Activated B cell treated with CpG ODN at 0.5 μM for 24 hours (primary cell): Measurements from ENCODE around the gene TLR8. TPM values are rescaled to one million over a fixed set of nuclear protein-coding genes. Genes with fewer than 3 reads are reported as not detected.

Source experiments
- ATAC-seq: fragments of 200-7000 bp; cut with Tn5 transposase; one replicate; pipeline ENCODE4 v1.10.0; 2021; ENCODE audit warnings: low read depth, mild to moderate bottlenecking, moderate library complexity
- CTCF ChIA-PET: fragments of 350-600 bp; sonication (Branson Sonifier 250); formaldehyde crosslinking; loops from one replicate; lab custom pipeline; 2021; ENCODE audit warnings: antibody characterized with exemption; lab: Charles Lee
- POLR2A ChIA-PET: fragments of 350-600 bp; sonication (Branson Sonifier 250); formaldehyde crosslinking; loops from one replicate; lab custom pipeline; 2021; ENCODE audit warnings: antibody characterized with exemption; lab: Charles Lee
- DNase-seq: peaks from one replicate; pipeline ENCODE4 v3.0.0; 2022
- H3K27ac Mint-ChIP-seq: one replicate; pipeline ENCODE4 v1.8.0; 2020; ENCODE audit warnings: mixed read lengths
- H3K27me3 Mint-ChIP-seq: one replicate; pipeline ENCODE4 v1.8.0; 2021; ENCODE audit warnings: mixed read lengths
- H3K36me3 Mint-ChIP-seq: one replicate; pipeline ENCODE4 v1.8.0; 2021; ENCODE audit warnings: low read depth, mixed read lengths
- H3K4me1 Mint-ChIP-seq: one replicate; pipeline ENCODE4 v1.8.0; 2021; ENCODE audit warnings: mixed read lengths
- H3K4me3 Mint-ChIP-seq: one replicate; pipeline ENCODE4 v1.8.0; 2020; ENCODE audit warnings: mild to moderate bottlenecking, mixed read lengths
- H3K9me3 Mint-ChIP-seq: one replicate; pipeline ENCODE4 v1.8.0; 2020; ENCODE audit warnings: mixed read lengths
- intact Hi-C: fragments of 100-400 bp; cut with micrococcal nuclease; formaldehyde crosslinking; loops from one replicate; pipeline ENCODE4 v1.15.1; 2024
- total RNA-seq: library from RNA; stranded (reverse); gene quantifications from 2 replicates; pipeline ENCODE4 v1.2.3, GENCODE V29; 2022
- TF ChIP-seq, protein P1 (sequence below): fragments of 200-600 bp; IDR thresholded peaks from one replicate; pipeline ENCODE4 v1.8.0; 2022; ENCODE audit warnings: antibody characterized with exemption, mild to moderate bottlenecking

TLR8 gene
- total RNA-seq, 1 donor from 2014 or later, result 0.22 TPM

- DNase-seq, result peak; percentile 21
- intact Hi-C loops, result loop anchor here (1.0 to 10.0 kb wide), 5 partner anchors 28 to 810 kb away; no protein-coding TSS in a partner anchor
- H3K36me3 Mint-ChIP-seq, result peaks cover 4% of the 10 kb centered on the region
- TF ChIP-seq, protein P1, sequence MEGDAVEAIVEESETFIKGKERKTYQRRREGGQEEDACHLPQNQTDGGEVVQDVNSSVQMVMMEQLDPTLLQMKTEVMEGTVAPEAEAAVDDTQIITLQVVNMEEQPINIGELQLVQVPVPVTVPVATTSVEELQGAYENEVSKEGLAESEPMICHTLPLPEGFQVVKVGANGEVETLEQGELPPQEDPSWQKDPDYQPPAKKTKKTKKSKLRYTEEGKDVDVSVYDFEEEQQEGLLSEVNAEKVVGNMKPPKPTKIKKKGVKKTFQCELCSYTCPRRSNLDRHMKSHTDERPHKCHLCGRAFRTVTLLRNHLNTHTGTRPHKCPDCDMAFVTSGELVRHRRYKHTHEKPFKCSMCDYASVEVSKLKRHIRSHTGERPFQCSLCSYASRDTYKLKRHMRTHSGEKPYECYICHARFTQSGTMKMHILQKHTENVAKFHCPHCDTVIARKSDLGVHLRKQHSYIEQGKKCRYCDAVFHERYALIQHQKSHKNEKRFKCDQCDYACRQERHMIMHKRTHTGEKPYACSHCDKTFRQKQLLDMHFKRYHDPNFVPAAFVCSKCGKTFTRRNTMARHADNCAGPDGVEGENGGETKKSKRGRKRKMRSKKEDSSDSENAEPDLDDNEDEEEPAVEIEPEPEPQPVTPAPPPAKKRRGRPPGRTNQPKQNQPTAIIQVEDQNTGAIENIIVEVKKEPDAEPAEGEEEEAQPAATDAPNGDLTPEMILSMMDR, result no peak
- peaks cover 52% of the 10 kb centered on the region for H3K4me1 Mint-ChIP-seq
- ChIA-PET CTCF (interaction anchor here (0.7 to 7.5 kb wide), 5 partner anchors 39 to 1048 kb away, joined by 3 to 67 read pairs (median 6); no protein-coding TSS in a partner anchor), POLR2A (interaction anchor here (0.5 kb wide), 1 partner anchor 80 kb away, joined by 9 read pairs; no protein-coding TSS in a partner anchor)
- H3K27ac Mint-ChIP-seq, result peak overlapping the region; percentile 41
- no peaks in the 10 kb centered on the region for H3K27me3 Mint-ChIP-seq
- ATAC-seq, result peak; percentile 58
- no peaks in the 10 kb centered on the region for H3K9me3 Mint-ChIP-seq
- peak overlapping the region; percentile 41 for H3K4me3 Mint-ChIP-seq
Observed at GRCh38 chrX:12894074-12895030, 12.1 kb upstream of the TLR8 start.

- no peak overlapping the region for H3K4me3 Mint-ChIP-seq
- no peaks in the 10 kb centered on the region for H3K27me3 Mint-ChIP-seq
- no peaks in the 10 kb centered on the region for H3K36me3 Mint-ChIP-seq
- ChIA-PET CTCF (interaction anchor here (7.5 kb wide), 1 partner anchor 81 kb away, joined by 67 read pairs; no protein-coding TSS in a partner anchor), POLR2A (interaction anchor here (0.6 kb wide), 1 partner anchor 72 kb away, joined by 7 read pairs; no protein-coding TSS in a partner anchor)
- DNase-seq (no peak), ATAC-seq (no peak)
- intact Hi-C loops, result loop anchor here (10.0 kb wide), 1 partner anchor 811 kb away; no protein-coding TSS in a partner anchor
- H3K9me3 Mint-ChIP-seq, result no peaks in the 10 kb centered on the region
- H3K27ac Mint-ChIP-seq, result no peak overlapping the region
- TF ChIP-seq, protein P1, result no peak
- H3K4me1 Mint-ChIP-seq, result peaks cover 37% of the 10 kb centered on the region
Observed at GRCh38 chrX:12895866-12896265, 10.6 kb upstream of the TLR8 start.

DNA sequence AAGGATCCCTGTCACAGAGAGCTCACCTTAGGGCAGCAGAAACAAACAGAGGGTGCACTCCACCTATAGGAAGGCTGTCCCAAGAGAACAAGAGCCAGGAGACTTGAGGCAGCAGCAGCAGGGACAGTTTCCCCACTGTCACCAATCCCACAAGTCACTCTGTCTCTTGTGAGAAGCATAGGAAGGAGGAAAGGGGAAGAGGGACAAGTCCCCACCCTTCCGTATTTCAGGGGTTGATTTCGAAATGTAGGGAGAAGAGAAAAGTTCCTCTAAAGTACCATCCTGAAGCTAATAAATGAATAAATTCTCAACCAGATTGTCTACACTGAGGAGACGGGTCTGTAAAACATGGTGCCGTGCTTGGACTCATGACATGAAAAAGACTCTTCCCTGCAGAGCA, 9.5 kb upstream of the TLR8 start:
- TF ChIP-seq, protein P1, result no peak
- intact Hi-C loops, result loop anchor here (10.0 kb wide), 1 partner anchor 812 kb away; no protein-coding TSS in a partner anchor
- Mint-ChIP-seq H3K4me1 (peaks cover 30% of the 10 kb centered on the region), H3K4me3 (no peak overlapping the region), H3K9me3 (no peaks in the 10 kb centered on the region), H3K27ac (no peak overlapping the region), H3K27me3 (no peaks in the 10 kb centered on the region), H3K36me3 (no peaks in the 10 kb centered on the region)
- CTCF ChIA-PET, result interaction anchor here (7.5 kb wide), 1 partner anchor 82 kb away, joined by 67 read pairs; no protein-coding TSS in a partner anchor
- POLR2A ChIA-PET, result no interaction called here
- no peak for DNase-seq
- ATAC-seq, result no peak

DNA sequence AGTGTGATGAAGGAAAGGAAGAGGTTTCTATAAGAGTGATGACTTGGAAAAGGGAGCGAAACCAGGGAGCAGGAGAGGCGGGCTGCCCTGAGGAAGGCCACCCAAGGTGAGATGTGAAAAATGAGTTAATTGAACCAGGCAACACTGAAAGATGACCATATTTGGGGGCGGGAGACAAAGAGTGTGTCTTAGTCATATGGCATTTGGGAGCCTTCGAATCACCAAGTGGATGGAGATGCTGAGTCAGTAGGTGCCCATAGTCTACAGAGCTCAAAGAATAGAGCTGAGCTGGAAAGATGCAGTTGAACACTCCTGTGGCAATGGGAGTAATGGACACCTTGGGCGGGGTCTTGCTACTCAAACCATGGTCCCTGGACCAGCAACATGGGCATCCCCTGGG, 8.3 kb upstream of the TLR8 start:
- H3K9me3 Mint-ChIP-seq, result no peaks in the 10 kb centered on the region
- no peak overlapping the region for H3K27ac Mint-ChIP-seq
- DNase-seq (no peak), ATAC-seq (no peak)
- no peaks in the 10 kb centered on the region for H3K27me3 Mint-ChIP-seq
- no peaks in the 10 kb centered on the region for H3K36me3 Mint-ChIP-seq
- H3K4me3 Mint-ChIP-seq, result no peak overlapping the region
- peaks cover 20% of the 10 kb centered on the region for H3K4me1 Mint-ChIP-seq
- CTCF ChIA-PET, result interaction anchor here (0.9 to 7.5 kb wide), 2 partner anchors 83 to 90 kb away, joined by 3 to 67 read pairs; no protein-coding TSS in a partner anchor
- TF ChIP-seq, protein P1, result no peak
- POLR2A ChIA-PET, result no interaction called here
- intact Hi-C loops, result loop anchor here (10.0 kb wide), 1 partner anchor 813 kb away; no protein-coding TSS in a partner anchor
